HCT116 (cell line): ENCODE measurements around the gene CASP12.
"Not testable (repeated sequence)": the region's sequence is repeated elsewhere in the genome, so short reads cannot be mapped to it uniquely, and the experiment has no call there.

Experiments used
- CTCF ChIP-seq, 3 experiments: fragments of 200-600 bp in 1 of 3; sonication (generic) in 1 of 3; IDR thresholded peaks in 2 of 3; conservative IDR thresholded peaks in 1 of 3; 2 replicates each; pipeline ENCODE4 v1.5.1; 2012 to 2017; ENCODE audit warnings: low read depth in 2 of 3, low read length in 2 of 3, antibody characterized with exemption in 1 of 3, borderline replicate concordance in 1 of 3, control low read depth in 1 of 3, mild to moderate bottlenecking in 1 of 3, mixed read lengths in 1 of 3, mixed run types in 1 of 3, moderate library complexity in 1 of 3; ENCODE audit not compliant: insufficient read depth in 1 of 3
- JUND ChIP-seq: IDR thresholded peaks from 2 replicates; pipeline ENCODE4 v1.6.1; 2012
- POLR2A ChIP-seq: IDR thresholded peaks from 2 replicates; pipeline ENCODE4 v1.7.0; 2011; ENCODE audit warnings: borderline replicate concordance; ENCODE audit not compliant: insufficient read depth, insufficient read length; ENCODE audit errors: extremely low read depth
- ZNF274 ChIP-seq: fragments of 200-500 bp; sonication (Bioruptor generic); IDR thresholded peaks from 2 replicates; pipeline ENCODE4 v1.6.1; 2014; ENCODE audit warnings: mild to moderate bottlenecking, low read depth, low read length, inconsistent platforms

GRCh38 chr11:104934073-104934472, 35.8 kb upstream of the CASP12 start:
- TF ChIP-seq CTCF (IDR thresholded peaks at IDR 0.05 in 2 of 3, conservative IDR thresholded peaks at IDR 0.05 in 1 of 3; ENCODE audit: borderline replicate concordance in 1 of 3, insufficient read depth in 1 of 3, low read depth in 2 of 3, low read length in 2 of 3); ZNF274; POLR2A; JUND: not testable (repeated sequence)
